Prostate gland (tissue), 2 donors: ENCODE data around the gene RNF114. TPM values are rescaled to one million over a fixed set of nuclear protein-coding genes. Genes with fewer than 3 reads are reported as not detected.

Experiments
- DNase-seq: peaks from one replicate; pipeline ENCODE4 v3.0.0-alpha.2; 2019; ENCODE audit warnings: low spot score
- H3K27ac ChIP-seq, 2 donors: fragments of 200-600 bp; sonication (generic); 2 replicates each; pipeline ENCODE4 v1.5.1; 2017 to 2019
- H3K27me3 ChIP-seq: fragments of 200-600 bp; sonication (generic); replicated peaks from 2 replicates; pipeline ENCODE4 v1.5.1; 2019; ENCODE audit not compliant: insufficient read depth
- H3K36me3 ChIP-seq, 2 donors: fragments of 200-600 bp; sonication (generic); 1 replicate in 1 of 2; 2 replicates in 1 of 2; pipeline versions ENCODE4 v1.5.1 to v1.8.1; 2017 to 2019
- H3K4me1 ChIP-seq: fragments of 200-600 bp; sonication (generic); replicated peaks from 2 replicates; pipeline ENCODE4 v1.5.1; 2019
- H3K4me3 ChIP-seq, 2 donors: fragments of 200-600 bp; sonication (generic); 2 replicates each; pipeline ENCODE4 v1.5.1; 2017 to 2019
- H3K9me3 ChIP-seq: fragments of 200-600 bp; sonication (generic); 2 replicates; pipeline ENCODE4 v1.5.1; 2017
- POLR2A ChIP-seq: fragments of 450-650 bp; IDR thresholded peaks from one replicate; pipeline ENCODE4 v1.6.1; 2016; ENCODE audit warnings: antibody characterized with exemption, mild to moderate bottlenecking
- POLR2AphosphoS5 ChIP-seq: sonication (generic); formaldehyde crosslinking; IDR thresholded peaks from one replicate; pipeline ENCODE4 v1.6.1; 2017; ENCODE audit warnings: antibody characterized with exemption
- WGBS: methylation state at CpG from one replicate; pipeline ENCODE4 v1.1.5; 2018; 5-methylcytosine and 5-hydroxymethylcytosine counted together
- intact Hi-C: fragments of 100-400 bp; cut with DNase I; formaldehyde crosslinking; loops from one replicate; pipeline ENCODE4 v1.14.2; 2022
- total RNA-seq, 2 donors: library from RNA; depleted of rRNA; stranded (reverse); fragments of >200 nt; gene quantifications; one replicate each; pipeline ENCODE4 v1.1.0, GENCODE V29; 2016
- TF ChIP-seq, protein P1 (sequence below), 4 experiments: fragments of 200-600 bp in 2 of 4; fragments of 450-650 bp in 2 of 4; sonication (generic) in 2 of 4; IDR thresholded peaks; 1 replicate in 3 of 4; 2 replicates in 1 of 4; pipeline ENCODE4 v1.5.1; 2016 to 2019; ENCODE audit warnings: antibody characterized with exemption in 4 of 4, mild to moderate bottlenecking in 2 of 4, moderate library complexity in 2 of 4

RNF114 gene
- total RNA-seq, 2 donors from 2014 or later, result 166 to 239 TPM

- no peaks in the 10 kb centered on the region for H3K27me3 ChIP-seq
- peaks cover 7% of the 10 kb centered on the region for H3K4me1 ChIP-seq
- H3K4me3 ChIP-seq, result no peak overlapping the region
- H3K36me3 ChIP-seq, result no peaks in the 10 kb centered on the region
- no peaks in the 10 kb centered on the region for H3K9me3 ChIP-seq
- no peak for TF ChIP-seq POLR2AphosphoS5
- TF ChIP-seq, protein P1, sequence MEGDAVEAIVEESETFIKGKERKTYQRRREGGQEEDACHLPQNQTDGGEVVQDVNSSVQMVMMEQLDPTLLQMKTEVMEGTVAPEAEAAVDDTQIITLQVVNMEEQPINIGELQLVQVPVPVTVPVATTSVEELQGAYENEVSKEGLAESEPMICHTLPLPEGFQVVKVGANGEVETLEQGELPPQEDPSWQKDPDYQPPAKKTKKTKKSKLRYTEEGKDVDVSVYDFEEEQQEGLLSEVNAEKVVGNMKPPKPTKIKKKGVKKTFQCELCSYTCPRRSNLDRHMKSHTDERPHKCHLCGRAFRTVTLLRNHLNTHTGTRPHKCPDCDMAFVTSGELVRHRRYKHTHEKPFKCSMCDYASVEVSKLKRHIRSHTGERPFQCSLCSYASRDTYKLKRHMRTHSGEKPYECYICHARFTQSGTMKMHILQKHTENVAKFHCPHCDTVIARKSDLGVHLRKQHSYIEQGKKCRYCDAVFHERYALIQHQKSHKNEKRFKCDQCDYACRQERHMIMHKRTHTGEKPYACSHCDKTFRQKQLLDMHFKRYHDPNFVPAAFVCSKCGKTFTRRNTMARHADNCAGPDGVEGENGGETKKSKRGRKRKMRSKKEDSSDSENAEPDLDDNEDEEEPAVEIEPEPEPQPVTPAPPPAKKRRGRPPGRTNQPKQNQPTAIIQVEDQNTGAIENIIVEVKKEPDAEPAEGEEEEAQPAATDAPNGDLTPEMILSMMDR (IDR thresholded peaks at IDR 0.05), result no peak
- TF ChIP-seq POLR2A, result no peak
- intact Hi-C loops, result no loop called here
- 62% methylated on average over 7 of the region's 7 CpGs for WGBS
- H3K27ac ChIP-seq, result no peak overlapping the region
- no peak for DNase-seq
Measured at GRCh38 chr20:49919009-49919408, 17.2 kb upstream of the RNF114 start.

GRCh38 chr20:49919461-49919860 lies 16.7 kb upstream of the RNF114 start:
- WGBS, result 85% methylated on average over 2 of the region's 2 CpGs
- H3K27ac ChIP-seq, result no peak overlapping the region
- H3K27me3 ChIP-seq, result no peaks in the 10 kb centered on the region
- H3K9me3 ChIP-seq, result no peaks in the 10 kb centered on the region
- TF ChIP-seq POLR2A, result no peak
- H3K4me1 ChIP-seq, result peaks cover 2% of the 10 kb centered on the region
- intact Hi-C loops, result no loop called here
- no peak overlapping the region for H3K4me3 ChIP-seq
- no peak for DNase-seq
- H3K36me3 ChIP-seq, result no peaks in the 10 kb centered on the region

DNA sequence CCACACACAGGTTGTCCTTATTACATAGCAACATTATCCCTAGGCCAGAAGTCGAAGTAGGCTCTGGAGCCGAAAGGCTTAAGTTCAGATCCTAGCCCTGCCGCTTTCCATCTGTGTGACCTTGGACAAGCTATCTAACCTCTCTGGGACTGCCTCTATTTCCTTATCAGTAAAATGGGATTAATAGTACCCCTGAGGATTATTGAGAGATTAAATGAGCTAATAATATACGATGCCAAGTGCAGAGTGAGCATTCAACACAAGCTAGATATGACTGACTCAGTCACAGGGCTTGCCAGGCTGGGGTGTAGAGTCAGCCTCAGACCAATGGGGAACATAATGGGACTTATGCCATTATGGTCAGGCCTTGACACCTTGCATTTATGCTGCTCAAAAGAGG lies 11.9 kb upstream of the RNF114 start:
- no peak for DNase-seq
- no peak overlapping the region for H3K27ac ChIP-seq
- 95% methylated on average over 4 of the region's 4 CpGs for WGBS

GRCh38 chr20:49925901-49926454 lies 10.2 kb upstream of the RNF114 start:
- H3K4me3 ChIP-seq, result no peak overlapping the region
- no peak for DNase-seq
- no peaks in the 10 kb centered on the region for H3K9me3 ChIP-seq
- intact Hi-C loops, result loop anchor here (2.0 to 5.0 kb wide), 2 partner anchors 315 to 384 kb away; no protein-coding TSS in a partner anchor
- 78% methylated on average over 2 of the region's 2 CpGs for WGBS
- TF ChIP-seq, protein P1 (IDR thresholded peaks at IDR 0.05), result no peak
- TF ChIP-seq POLR2AphosphoS5 (no peak), POLR2A (no peak)
- no peaks in the 10 kb centered on the region for H3K4me1 ChIP-seq
- no peaks in the 10 kb centered on the region for H3K27me3 ChIP-seq
- no peaks in the 10 kb centered on the region for H3K36me3 ChIP-seq
- H3K27ac ChIP-seq, result no peak overlapping the region

More for the DNA sequence above, 11.9 kb upstream of the RNF114 start:
- intact Hi-C loops, result no loop called here
- Histone ChIP-seq H3K9me3 (no peaks in the 10 kb centered on the region), H3K4me3 (no peak overlapping the region), H3K27me3 (no peaks in the 10 kb centered on the region), H3K36me3 (no peaks in the 10 kb centered on the region), H3K4me1 (no peaks in the 10 kb centered on the region)
- TF ChIP-seq POLR2A (no peak), POLR2AphosphoS5 (no peak)
- TF ChIP-seq, protein P1 (IDR thresholded peaks at IDR 0.05), result no peak

DNA sequence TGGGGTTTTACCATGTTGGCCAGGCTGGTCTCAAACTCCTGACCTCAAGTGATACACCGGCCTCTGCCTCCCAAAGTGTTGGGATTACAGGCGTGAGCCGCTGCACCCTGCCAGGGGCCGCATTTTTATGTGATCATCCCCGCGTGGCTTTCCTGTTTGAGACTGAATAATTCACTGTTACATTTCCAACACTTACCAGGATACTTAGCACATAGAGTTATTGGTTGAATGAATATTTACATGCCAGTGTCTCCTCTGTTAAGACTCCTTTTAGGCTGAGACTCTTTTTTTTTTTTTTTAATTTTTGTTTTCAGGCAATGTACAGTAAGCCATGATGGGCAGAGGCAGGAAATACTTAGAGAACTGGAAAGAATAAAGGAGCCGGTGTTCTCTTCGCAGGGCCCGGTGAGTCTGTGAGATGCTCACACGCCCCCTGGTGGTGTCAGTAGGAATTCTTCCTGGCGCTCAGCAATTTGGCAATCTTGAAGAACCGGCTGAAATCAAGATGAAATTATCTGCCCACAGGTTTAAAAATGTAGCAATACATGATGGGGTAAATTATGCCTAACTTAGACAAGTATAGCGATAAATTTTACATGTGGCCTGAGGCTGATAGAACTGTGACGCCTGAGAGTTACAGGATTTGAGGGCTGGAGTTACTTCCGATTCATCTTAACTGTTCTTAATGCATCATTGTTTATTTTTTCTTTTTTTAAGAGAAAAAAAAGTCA lies 7.6 kb upstream of the RNF114 start:
- Histone ChIP-seq H3K36me3 (no peaks in the 10 kb centered on the region), H3K9me3 (no peaks in the 10 kb centered on the region), H3K27me3 (no peaks in the 10 kb centered on the region), H3K4me3 (no peak overlapping the region), H3K4me1 (no peaks in the 10 kb centered on the region), H3K27ac (peak overlapping the region in 1 of 2 donors; percentile 8)
- intact Hi-C loops, result loop anchor here (5.0 kb wide), 1 partner anchor 386 kb away; no protein-coding TSS in a partner anchor
- 8% methylated on average over 15 of the region's 15 CpGs for WGBS
- TF ChIP-seq POLR2A (no peak), POLR2AphosphoS5 (peak; percentile 80)
- TF ChIP-seq, protein P1 (IDR thresholded peaks at IDR 0.05), result peak; percentile 85 to 94 (median 92)
- DNase-seq, result peak; percentile 81
